Fibroblast of skin of abdomen (primary cell): ENCODE measurements around the gene JADE2.
"Not testable (repeated sequence)": the region's sequence is repeated elsewhere in the genome, so short reads cannot be mapped to it uniquely, and the experiment has no call there.

Experiments used
- DNase-seq: peaks from one replicate; pipeline ENCODE4 v3.0.0-alpha.2; 2013

The JADE2 gene

DNA sequence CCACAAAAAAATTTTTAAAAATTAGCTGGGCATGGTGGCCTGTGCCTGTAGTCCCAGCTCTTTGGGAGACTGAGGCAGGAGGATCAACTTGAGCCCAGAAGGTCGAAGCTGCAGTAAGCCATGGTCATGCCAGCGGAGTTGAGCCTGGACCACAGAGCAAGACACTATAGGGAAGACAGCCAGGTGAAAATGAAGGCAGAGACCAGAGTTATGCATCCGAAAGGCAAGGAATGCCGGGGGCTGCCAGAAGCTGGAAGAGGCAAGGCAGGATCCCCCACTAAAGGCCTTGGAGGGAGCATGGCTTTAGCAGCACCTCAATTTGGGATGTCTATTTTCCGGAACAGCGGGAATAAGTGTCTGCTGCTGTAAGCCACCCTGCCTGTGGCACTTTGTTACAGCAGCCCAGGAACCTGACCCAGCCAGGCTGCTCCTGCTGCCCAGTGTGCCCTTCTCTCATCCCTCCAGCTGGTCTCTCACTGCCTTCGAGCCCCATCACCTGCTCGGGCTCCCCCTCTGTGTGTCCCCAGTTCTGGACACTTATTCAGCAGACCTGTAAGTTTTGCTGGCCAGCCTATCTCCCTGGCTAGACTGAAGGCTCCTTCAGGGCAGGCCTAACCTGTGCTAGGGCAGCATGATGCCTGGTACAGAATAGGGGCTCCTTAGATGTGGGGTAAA lies 16.8 kb upstream of the JADE2 start:
- DNase-seq: no peak

DNA sequence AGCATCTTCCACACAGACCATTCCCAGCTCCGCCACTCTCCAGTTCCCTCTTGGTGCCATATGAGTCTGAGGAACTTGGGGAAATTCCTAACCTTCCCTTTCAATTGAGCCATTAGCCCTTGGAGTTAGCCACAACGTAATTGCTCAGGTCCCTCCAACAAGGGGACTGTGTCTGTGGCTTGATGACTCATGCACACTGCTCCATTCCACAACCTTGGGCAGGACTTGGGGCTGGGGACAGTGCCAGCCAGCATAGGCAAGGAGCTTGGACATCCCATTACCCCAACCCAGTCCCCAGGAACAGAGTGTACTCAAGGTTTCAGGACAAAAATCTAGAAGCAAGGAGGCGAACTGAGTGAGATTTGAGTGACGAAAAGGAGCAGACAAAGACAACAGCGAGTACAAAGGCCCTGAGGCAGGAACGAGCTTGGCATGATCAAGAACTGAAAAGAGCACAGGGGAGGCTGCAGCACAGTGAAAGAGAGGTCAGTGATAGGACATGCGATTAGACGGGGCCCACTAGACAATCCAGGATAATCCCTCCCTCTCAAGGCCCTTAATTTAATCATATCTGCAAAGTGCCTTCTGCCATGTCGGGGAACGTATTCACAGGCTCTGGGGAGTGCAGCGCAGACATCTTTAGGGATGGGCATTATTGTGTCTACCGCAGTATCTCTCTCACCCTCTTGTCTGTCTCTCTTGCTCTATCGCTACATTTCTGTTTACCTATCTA lies 16.0 kb upstream of the JADE2 start:
- peak; percentile 56 for DNase-seq

DNA sequence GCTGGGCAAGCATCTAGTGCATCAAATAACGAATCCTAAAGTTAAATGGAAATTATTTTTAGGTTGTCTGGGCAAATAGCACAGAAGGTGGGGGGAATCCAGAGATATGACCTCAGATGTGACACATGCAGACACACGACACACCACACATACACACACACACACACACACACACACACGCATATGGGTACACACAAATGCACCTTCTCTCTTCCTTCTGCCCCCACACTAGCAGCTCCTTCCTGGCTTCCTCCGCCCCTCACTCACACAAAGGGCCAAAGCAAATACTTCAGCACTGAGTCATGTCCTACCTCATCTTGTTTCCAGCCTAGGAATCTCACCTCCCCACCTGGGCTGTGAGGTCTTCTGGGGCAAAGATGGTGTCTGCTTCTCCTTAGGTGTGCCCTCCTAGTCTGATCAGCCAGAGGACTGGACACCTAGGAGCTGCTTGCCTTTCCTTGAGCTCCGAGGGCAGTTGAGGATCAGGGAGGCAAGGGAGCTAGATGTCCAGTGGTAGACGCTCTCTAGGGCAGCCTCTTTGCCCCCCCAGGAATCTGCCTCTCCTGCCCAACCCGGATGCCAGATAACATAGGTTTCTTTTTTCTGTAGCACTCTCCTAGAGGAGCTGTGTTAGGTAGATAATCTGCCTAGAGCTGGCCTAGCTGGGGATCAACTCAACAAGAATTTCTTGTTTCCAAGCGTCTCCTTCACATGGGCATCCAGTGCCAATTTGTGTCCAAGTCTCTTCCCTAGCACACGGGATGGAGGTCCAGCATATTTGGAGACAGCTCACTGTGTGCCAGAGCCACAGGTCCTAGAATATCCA lies 14.3 kb upstream of the JADE2 start:
- peak; percentile 44 for DNase-seq

DNA sequence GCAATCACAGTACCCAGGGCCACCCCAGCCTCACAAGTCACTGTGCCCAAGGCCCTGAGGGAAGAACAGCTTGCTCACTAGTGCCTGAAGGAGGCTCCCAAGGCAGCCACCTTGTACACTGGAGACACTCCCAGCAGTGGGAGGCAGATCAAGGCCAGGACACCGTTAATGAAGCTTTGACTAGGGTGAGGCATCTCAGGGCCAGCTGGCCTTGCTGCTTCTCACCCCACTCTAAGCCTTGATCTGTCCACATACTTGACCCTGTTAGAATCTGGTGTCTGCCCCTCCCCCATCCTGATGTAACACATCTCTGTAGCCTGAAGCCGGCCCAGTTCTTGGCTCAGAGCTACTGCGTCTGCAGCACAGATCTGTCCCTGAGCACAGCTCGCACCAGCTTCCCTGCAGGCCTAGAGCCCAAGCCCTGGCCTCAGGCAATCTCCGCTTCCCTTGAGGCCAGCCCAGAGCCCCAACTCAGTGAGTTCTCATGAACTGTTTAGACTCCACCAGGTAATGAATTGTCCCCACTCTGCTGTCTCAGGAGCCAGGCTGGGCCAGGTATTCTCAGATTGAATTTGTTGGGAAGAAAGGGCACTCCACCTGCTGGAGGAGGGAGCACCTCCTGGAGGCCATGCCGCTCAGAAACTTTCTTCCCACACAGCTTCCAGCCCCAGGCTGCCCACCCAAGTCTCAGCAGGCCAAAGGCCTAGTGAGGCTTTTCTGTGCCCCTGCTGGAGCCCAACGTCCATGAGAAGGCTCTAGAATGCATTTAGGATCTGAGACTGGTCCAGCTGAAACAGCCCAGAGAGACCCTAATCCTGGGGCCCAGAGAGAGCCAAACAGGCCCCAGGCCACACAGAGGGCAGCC lies 13.4 kb upstream of the JADE2 start:
- peak; percentile 55 for DNase-seq

DNA sequence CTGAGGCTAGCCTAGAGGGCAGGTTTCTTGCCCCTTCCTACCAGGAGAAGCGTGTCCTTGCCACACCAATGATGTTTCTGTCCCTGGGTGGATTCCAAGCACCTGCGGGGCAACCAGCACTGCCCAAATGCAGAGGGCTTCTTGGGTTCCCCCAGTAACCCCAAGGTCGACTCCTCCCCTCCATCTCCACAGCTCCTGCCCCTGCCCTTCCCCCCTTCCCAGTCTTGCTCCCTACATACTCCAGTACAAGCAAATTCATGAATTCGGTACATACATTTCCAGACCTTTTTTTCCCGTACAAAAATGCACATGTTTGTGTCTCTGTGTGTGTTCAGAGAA lies 12.8 kb upstream of the JADE2 start:
- no peak for DNase-seq

DNA sequence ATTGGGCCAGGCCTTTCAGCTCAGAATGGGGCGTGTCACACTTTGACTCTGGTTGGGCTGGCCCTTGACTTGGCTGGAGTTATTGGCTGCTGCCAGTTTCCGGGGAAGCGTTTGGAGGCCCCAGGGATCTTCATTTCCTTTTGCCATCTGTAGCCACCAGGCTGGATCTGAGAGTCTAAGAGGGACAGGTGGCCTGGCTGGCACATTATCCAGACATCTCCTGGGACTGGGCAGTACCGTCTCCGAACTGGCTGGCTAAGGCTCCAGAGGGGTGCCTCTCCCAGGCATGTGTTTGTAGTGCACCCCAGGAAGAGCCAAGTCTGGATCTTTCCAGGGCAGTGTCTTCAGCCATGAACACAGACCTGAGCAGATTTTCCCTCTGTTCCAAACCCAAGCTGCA lies 9.7 kb upstream of the JADE2 start:
- DNase-seq: no peak

DNA sequence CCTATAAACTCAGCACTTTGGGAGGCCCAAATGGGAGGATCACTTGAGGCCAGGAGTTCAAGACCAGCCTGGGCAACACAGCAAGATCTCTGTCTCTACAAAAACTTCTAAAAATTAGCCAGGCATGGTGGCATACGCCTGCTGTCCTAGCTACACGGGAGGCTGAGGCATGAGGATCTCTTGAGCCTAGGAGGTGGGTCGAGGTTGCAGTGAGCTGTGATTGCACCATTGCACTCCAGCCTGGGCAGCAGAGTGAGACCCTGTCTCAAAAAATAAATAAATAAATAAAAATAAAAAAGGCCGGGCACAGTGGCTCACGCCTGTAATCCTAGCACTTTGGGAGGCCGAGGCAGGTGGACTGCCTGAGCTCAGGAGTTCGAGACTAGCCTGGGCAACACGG lies 8.5 kb upstream of the JADE2 start:
- DNase-seq: not testable (repeated sequence)

DNA sequence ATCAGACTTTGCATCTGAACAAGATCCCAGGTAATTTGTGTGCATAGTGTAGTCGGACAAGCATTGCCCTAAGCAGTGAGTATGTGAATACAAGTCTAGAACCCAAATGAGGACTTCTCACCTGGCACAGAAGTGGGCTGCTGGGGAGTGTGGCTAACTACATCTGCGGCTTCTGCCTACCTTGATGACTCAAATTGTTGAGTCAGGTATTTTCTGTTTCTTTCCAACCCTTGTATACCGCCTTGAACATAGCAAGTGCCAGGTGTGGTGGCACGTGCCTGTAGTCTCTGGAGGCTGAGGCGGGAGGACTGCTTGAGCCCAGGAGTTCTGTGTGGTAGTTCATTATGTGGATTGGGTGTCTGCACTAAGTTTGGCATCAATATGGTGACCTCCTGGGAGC lies 7.9 kb upstream of the JADE2 start:
- no peak for DNase-seq

DNA sequence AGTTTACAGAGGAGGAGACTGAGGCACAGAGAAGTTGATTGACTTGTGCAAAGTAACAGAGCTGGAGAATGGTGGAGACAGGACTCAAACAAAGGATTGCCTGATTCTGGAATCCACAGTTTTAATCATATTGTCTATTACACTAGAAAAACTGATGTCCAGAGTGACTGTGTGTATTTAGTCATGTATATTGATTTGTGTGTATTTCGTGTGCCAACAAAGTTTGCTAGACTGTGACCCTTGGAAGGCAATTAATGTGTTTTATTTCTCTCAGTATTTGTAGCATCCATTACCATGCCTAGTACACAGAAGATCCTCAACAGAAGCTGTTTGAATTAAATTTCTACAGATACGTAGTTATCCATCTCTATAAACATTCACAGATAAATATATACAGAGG lies 5.5 kb upstream of the JADE2 start:
- DNase-seq: no peak

DNA sequence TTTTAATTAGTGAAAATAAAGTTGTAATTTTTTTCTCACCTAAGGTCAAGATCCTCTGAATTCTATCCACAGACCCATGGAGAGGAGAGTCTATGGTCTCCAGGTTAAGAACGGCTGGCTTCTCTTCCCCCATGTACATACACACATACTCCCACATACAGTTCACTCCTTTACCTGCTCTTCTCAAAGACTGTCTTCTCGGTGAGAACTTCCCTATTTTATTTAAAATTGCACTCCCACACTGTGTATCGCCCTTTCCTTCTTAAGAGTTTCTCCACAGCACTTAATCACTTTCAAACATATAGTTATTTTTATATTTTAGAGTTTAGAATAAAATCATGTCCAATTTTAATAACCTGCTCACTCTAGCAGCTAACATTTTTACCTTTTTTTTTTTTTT lies 3.6 kb upstream of the JADE2 start:
- no peak for DNase-seq

DNA sequence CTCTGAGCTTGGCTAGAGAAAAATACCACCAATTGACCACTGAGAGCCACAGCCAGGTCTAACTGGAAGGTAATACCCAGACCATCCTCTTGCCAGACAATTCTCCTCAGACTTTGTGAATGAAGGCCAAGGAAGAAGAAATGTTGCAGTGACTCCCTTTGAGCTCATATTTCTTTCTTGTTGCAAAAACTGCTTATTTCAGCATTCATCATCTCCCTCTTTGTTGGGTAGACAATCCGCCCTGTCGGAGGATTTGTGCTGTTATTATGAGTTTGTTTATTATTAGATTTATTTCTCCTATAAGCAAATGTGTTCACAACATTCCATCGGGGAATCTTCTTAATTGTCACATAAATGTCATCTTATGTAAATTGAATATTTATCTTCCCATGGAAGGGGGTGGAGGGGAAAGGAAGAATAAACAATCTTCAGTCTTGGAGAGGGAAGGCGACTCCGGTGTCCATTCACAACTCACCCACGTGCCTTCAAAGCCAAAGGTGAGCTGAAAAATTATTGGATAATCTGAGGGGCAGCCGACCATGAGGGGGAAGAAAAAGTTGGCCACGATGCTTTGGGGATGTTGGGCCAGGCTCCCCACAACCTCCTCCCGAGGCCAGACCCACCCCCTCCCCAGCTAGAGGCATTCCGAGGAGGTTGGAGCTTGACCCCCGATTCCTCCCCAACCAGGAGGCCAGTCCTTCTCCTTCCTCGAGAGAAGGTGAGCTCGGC lies 1.8 kb upstream of the JADE2 start:
- DNase-seq: no peak

DNA sequence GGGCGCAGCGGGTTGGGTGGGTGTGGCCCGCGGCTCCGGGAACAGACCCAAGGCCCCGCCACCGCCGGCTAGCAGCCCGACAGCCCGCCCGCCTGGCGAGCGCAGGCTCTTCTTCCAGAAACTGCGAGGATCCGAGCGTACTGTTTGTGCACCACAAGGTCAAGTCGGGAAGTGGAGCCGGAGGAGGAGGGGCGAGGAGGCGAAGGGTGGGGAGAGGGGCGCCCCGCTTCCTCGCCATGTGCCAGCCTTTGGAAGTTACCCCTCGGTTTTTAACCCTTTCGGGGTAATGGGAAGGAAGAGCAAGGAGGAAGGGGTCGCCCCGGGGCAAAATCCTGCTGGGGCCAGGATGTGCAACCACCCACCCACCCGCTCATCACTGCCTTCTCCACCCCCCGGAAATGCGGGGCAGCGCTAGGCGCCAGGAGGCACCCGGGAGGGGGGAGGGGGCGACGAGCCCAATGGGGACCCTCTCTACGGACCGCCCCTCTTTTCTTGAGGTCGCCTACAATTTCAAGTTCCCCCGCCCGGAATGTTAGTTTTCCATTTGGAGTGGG lies 1.1 kb upstream of the JADE2 start:
- peak; percentile 62 for DNase-seq

DNA sequence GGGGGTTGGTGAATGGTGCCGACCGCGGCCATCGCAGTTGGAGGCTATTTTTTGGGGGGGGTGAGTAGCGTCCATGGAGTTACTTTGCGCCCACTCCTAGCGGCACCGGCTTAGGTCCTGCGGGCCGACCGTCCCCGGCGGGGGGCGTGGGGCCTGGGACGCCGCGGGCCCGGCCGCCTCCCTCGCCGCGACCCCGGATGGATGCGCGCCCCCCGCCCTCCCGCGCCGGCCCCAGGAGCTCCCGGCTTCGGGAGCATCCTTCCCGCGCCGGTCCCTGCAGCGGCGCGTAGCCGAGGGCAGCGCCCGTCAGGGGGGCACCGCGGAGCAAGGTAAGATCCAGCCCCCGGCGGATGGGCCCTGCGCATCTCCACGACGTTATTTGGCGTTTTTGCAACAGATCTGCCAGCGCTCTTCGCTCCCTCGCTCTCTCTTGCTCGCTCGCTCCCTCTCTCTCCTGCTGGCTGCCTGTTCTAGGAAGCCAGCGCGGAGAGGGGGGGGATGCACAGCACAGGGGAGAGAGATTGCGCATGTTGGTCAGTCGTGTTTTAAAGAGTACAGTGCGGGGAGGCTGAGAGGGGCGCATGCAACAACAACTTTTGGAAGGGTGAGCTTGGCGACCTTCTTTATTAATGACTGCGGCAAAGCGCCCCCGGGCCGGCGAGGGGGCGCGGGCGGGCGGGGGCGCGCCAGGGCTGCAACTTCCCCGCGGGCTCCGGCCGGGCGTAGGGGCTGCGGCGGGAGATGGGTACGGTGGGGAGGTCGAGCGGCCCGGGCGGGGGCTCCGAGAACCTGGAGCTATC lies 413 bp downstream of the JADE2 start:
- peak; percentile 82 for DNase-seq

DNA sequence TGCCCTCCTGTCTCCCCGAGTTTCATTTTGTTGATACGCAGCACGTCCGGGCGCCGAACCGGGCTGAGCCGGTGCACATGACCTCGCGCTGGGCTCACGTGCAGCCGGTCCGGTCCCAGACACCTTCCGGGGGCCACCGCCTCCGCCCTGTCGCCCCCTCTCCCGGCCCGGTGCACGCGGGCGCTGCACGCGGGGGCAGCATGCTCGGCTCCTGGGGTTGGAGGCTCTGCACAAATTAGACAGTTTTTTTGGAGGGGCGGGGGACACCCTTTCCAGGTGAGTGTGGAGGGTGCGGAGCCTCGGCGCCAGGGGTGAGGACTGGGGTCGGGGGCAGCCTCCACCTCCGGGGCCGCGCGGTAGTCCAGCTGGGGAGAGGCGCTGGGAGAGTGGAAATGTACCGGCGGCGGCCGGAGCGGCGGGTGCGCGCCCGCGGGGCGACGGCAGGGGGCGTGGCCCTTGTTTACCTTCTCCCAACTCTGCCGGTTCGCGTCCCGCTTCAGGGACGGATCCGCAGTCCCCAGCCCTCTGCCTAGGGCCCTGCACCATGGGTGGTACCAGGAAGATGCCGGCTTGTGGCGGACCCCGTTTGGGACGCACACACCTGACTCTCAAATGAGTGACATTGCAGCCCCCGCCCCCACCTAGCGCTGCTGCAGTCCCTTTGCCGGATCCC lies 1.1 kb downstream of the JADE2 start:
- DNase-seq: no peak

DNA sequence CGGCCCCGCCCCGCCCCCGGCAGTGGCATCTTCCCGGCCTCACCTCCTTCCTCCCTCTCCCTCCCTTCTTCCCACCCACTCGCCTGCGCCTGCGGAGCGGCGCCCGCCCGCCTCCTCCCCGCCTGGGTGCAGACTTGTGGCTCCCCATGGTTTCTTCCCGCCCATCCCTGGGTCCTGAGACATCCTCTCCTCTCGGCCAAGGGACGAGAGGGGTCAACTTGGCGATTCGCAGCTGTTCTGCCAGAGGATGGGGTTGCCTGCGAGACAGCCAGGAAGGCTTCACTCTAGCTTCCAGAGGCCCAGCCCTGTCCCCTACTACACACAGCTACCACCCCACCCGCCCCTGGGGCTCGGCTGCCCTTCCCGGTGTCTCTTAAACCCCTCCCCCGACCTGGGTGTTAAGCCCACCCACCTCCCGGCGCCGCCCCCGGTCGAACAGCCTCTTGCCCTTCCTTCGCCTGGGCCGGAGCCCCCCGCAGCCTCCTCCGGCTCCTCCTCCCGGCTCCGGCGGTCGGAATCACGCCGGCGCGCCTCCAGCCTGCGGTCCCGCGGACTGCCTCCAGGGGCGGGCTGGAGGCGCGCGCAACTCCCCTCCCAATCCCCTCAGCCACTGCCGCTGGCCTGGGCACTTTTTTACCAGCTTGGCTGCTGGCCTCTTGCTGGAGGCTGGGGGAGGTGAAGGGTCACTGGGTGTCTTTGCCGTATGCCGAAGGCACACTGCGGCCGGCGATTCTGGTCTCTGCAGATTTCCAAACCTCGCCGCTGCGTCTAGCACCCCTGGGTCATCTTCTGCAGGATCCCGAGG lies 1.9 kb downstream of the JADE2 start:
- DNase-seq: peak; percentile 87

DNA sequence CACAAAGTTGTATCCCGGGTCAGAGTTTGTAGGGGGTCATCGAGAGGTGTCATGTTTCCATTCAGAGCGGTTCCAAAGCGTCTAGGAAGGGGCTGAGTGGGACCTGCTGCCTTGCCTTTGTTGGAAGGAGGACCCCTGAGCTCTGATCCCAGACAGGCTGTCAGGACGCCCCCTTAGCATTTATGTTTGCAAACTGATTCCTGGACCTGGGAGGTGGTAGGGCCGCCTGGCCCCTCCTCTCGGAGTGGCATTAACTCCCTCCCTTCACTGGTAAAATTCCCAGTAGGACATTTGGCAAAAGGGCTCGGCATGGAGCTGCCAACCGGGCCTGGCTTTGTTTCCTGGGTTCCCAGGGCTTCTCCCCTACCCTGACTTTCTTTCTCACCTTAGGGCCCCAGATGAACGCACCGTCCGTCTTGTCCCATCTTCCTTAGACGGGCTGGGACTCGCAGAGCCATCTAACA lies 2.5 kb downstream of the JADE2 start:
- no peak for DNase-seq

DNA sequence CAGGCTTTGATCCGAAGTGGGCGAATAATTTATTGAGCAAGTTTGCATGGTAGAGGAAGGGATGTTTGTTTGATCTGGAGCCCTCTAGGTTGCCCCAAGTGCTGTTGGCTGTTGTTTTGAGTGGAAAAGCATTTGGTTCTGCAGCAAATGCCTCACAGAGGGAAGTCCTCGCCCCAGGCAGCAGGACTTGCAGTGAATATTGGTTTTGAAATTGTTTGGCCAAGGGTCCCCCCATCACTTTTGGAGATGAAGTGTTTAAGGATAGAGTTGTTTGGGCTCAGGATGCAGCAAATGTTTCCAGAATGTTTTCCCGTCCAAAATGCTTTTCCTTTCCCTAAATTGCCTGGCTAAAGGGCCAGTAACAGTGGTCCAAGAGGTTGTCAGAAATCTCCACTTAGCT lies 3.1 kb downstream of the JADE2 start:
- no peak for DNase-seq

DNA sequence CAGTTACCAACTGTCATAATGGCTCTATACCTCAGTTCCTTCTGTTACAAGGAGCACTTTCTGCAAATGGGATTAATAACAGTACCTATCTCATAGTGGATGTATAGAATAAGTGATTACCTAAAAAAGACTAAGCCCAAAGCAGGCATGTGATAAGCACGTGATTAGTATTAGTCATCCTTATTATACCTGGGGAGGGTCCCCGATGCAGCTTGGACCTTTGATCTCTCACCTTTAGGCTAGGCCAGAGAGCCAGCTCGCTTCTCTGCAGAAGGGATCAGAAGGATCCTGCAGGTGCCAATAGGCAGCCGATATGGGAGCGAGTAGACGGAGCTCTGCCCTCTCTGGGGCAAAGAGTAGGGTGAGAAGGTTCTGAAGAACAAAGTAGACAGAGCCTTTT lies 4.0 kb downstream of the JADE2 start:
- no peak for DNase-seq
